ENCODE data around the gene TAS1R3.
A peak's percentile ranks its signal among the peaks of the same experiment; 100 is the strongest.

Gene TAS1R3

DNA sequence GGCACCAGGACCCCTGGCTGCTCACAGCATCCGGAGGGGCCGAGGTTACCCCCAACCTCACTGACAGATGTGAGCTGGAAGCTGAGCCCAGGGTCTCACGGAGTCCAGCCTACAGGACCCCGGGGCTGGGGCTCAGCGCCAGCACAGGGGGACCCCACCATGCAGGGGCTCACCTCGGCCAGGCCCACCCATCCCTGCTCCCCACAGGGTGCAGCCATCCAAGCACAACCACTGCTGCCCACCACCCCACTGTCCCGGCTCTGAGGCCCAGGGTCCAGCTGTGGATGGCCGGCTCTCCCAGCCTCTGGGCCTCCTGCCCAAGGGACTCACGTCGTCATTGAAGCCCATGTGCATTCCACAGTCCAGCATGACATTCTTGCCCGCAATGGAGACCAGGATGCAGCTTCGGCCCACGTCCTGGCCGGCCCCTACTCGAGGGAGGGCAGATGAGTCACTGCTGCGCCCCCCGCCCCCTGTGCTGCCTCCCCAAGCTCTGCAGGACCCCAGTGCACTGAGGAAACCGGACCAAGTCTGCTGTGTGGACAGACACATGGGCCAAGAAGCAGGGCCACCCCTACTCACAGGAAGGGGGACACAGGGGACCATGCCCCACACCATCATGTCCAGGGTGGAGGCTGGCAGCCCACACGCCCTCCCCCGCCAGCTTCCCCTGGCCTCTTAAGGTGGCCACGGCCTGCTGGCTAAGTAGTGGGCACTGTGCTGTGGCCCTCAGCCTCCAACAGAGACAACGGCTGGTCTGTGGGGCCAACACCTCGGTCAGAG lies 10.2 kb upstream of the TAS1R3 start:
- DNase-seq (ENCODE audit: extremely low read depth in 1 of 2, low read depth in 1 of 2): no peak

DNA sequence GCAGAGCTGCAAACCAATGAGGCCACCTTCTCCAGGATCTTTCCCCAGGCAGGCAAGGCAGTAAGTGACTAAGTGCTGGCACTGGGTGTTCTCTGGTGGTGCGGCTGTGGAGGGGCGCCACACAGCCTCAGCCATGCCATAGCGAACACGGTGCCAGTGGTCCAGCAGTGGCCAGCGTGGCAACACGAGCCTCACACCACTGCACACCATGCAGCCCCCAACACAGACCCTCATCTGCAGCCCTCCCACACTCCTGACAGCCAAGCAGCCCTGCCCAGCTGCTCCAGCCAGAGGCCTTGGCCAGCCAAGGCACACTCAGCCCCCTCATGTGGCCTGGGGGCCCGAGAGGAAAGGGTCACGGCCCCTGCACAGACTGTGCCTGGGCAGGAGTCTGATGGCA lies 9.6 kb upstream of the TAS1R3 start:
- no peak for DNase-seq (ENCODE audit: extremely low read depth in 1 of 2, low read depth in 1 of 2)

DNA sequence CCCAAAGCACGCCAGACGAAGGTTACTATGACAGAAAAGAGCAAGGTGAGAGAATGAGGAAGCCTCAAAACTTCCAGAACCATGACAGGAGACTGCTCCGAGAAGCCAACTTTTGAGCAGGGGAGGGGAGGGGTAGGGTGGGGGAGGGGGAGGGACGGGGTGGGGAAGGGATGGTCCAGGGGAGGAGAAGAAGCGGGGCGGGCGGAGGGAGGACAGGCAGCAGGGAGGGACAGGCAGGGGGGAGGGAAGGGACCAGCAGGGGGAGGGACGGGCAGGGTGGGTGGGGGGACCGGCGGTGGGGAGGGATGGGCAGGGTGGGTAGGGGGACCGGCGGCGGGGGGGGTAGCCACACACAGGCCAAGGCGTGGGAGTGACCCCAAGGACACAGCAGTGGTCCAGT lies 8.7 kb upstream of the TAS1R3 start:
- no peak for DNase-seq (ENCODE audit: extremely low read depth in 1 of 2, low read depth in 1 of 2)

DNA sequence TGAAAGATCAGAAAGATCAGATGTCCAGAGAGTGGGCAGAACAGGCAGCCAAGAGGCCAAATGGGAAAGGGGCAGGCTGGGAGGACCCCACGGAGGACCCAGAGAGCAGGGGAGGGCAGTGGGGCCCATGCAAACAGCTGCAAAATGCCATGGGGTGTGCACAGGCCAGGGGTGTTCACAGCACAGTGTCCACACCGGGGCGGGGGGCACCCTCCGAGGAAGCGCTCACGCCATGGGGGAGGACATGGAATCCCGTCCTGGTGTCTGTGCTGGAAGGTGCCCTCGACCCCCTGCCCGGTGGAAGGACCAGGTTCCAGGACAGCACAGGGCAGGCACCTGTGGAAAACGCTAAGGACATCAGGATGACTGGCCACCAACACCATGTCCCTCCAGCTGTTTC lies 8.1 kb upstream of the TAS1R3 start:
- no peak for DNase-seq (ENCODE audit: extremely low read depth in 1 of 2, low read depth in 1 of 2)

DNA sequence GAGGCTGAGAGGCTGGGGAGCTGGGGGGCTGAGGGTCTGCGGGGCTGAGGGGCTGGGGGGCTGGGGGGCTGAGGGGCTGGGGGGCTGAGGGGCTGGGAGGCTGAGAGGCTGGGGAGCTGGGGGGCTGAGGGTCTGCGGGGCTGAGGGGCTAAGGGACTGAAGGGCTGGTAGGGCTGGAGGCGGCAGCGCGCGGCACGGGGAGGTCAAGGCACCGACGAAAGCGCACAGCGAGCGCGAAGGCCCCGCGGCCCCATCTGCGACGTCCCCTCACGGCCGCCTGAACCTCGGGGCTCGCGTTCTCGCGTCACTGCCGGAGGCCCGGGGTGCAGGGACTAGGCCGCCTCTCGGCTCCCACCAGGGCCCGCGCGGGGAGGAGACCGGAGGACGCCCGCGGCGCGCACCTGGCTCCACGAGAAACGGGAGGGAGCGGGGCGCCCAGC lies 7.0 kb upstream of the TAS1R3 start:
- no peak for DNase-seq (ENCODE audit: extremely low read depth in 1 of 2, low read depth in 1 of 2)

DNA sequence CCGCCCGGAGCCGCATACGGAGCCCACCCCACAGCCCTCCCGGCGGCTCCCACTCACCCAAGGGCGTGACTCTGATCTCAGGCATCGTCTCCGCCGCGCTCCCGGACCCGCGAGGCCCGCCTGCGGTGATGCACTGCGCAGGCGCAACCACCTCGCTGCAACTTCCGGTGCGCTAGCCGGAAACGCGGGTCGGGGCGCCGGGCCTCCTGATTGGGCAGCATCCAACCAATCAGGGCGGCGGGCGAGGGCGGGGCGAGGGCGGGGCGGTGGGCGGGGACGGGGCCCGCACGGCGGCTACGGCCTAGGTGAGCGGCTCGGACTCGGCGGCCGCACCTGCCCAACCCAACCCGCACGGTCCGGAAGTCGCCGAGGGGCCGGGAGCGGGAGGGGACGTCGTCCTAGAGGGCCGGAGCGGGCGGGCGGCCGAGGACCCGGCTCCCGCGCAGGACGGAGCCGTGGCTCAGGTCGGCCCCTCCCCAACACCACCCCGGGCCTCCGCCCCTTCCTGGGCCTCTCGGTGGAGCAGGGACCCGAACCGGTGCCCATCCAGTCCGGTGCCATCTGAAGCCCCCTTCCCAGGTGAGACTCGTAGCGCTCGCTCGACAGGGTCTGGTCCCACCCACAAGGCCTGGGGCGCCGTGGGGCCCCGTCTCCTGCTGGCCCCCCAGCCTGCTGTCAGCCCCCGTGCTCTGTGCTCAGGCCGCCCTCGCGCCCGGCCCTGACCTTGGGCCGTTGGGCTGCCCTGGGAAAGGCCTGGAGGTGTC lies 6.4 kb upstream of the TAS1R3 start, which contains the start of the genes CPTP and INTS11:
TSS of gene CPTP (plus strand) at position 279 of the 764 bp plus-strand sequence. CDS start 2,109 bp downstream, outside the sequence.
TSS of gene INTS11 (minus strand) at position 137 of the 764 bp plus-strand sequence. CDS start at position 85, 52 bp downstream.
- peak; percentile 89 to 96 for DNase-seq (ENCODE audit: extremely low read depth in 1 of 2, low read depth in 1 of 2)

DNA sequence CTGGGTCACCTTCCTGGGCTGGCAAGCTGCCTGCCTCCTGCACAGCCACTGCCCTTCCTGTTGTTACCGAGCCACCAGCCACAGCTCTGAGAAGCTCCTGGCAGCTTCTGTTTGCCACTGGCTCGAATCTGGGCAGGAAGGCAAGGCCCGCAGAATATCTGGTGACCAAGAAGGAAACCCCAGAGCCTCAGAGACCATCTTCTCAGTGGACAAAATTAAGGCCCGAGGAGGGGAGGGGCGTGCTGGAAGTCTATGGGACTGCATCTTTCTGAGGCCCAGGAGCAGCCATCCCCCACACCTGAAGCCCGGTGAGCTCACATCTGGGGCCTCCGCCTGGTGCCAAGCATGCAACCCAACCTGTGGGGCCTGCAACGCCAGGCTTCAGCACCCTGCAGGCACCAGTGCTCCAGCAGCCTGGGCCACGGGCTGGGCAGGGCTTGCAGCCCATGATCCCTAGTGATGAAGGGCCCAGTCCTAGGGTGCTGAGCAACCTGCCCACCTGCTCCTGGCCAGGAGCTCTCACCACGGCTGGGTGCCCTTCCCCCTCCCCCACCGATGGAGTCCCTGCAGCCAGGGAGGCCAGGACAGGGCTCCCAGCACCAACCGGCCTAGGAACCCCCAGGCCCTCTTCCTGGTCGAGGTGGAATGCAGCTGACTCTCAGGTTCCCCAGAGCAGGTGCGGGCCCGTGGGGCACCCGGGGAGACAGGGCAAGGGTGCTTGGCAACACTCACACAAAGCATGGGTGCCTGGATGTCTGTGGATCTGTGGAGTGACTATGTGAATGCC lies 5.6 kb upstream of the TAS1R3 start:
- DNase-seq (ENCODE audit: extremely low read depth in 1 of 2, low read depth in 1 of 2): no peak

DNA sequence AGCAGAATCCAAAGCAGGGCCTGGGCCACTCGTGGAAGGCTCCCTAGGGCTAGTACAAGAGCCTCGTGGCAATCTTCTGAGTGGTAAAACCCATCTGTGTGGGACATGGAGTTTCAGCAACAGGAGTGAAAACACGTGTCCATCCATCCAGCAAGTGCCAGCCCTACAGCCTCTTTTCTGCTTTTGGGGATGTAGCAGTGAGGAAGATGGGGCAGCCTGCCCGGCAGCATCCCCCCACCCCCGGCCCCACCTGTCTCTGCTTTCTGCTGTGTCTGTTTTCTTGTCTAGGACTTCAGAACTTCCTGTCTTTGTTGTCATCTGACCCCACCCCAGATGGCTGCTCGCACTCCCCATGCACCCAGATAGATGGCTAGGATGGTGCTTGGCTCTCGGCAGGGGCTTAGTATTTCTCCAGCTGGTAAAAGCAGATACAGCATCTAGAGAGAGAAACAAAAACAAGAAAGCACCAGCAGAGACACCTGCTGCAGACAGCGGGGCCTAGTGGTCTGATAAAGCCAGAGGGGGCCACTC lies 4.9 kb upstream of the TAS1R3 start:
- no peak for DNase-seq (ENCODE audit: extremely low read depth in 1 of 2, low read depth in 1 of 2)

DNA sequence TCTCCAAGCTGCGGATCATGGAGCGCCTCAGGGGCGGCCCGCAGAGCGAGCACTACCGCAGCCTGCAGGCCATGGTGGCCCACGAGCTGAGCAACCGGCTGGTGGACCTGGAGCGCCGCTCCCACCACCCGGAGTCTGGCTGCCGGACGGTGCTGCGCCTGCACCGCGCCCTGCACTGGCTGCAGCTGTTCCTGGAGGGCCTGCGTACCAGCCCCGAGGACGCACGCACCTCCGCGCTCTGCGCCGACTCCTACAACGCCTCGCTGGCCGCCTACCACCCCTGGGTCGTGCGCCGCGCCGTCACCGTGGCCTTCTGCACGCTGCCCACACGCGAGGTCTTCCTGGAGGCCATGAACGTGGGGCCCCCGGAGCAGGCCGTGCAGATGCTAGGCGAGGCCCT lies 3.8 kb upstream of the TAS1R3 start:
- no peak for DNase-seq (ENCODE audit: extremely low read depth in 1 of 2, low read depth in 1 of 2)

DNA sequence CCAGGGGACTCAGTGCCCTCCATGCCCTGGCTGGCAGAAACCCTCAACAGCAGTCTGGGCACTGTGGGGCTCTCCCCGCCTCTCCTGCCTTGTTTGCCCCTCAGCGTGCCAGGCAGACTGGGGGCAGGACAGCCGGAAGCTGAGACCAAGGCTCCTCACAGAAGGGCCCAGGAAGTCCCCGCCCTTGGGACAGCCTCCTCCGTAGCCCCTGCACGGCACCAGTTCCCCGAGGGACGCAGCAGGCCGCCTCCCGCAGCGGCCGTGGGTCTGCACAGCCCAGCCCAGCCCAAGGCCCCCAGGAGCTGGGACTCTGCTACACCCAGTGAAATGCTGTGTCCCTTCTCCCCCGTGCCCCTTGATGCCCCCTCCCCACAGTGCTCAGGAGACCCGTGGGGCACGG lies 2.8 kb upstream of the TAS1R3 start:
- no peak for DNase-seq (ENCODE audit: extremely low read depth in 1 of 2, low read depth in 1 of 2)

DNA sequence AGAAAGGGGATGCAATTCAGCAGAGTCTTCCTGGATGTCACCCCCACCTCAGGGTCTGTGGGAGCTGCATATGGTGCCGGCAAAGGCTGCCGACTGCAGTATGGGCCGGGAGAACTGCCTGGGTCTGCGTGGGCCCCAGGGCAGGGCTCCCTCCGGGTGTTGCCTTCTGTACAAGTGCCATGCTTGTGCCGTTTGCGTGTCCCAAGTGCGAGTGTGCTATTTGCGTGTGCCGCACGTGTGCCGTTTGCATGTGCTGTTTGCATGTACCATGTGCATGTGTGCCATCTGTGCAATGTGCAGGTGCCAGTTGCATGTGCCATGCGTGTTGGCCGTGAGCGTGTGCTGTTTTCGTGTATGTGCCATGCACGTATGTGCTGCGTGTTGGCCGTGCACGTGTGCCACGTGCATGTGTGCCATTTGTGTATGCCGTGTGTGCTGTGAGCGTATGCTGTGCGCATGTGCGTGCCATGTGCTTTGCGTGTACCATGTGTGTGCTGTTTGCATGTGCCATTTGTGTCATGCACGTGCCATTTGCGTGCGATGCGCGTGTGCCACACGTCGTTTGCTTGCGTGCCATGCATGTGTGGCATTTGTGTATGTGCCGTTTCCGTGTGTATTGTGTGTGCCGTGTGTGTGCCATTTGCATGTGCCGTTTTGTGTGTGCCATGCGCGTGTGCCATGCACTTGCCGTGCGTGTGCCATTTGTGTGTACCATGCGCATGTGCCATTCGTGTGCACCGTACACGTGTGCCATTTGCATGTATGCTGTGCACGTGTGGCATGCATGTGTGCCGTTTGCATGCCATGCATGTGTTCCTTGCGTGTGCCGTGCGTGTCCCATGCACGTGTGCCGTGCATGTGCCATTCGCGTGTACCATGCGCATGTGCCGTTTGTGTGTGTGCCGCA lies 1.5 kb upstream of the TAS1R3 start:
- DNase-seq (ENCODE audit: extremely low read depth in 1 of 2, low read depth in 1 of 2): no peak

DNA sequence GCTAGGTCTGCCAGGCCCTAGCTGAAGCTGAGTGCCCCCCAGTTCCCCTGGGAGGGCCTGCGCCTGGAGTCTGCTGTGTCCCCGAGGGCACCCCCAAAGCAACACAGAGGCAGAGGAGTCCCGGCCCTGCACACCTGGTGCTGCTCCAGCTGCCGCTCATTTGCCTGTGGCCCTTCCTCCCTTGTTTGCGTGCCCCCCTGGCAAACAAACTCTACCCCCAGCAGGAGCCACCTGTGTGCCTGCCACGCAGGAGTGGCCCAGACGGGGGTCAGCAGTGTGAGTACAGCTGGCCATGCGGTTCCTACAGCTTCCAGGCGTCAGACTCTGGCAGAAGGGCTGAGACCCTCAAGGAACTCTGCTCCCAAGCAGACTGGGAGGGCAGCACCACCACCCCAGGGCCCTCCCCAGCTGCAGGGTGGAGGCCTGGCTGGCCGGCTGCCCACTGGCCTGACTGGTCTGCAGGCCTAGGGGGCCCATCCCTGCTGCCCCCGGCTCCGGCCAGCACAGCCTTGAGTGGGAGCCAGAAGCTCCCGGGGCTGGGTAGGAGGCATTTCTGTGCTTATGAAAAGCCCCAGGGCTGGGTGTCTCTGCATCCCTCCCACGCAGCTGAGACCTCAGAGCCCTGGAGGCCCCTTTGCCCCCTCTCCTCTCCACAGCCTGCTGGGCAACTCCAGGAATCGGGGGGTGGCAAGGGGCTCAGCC lies 563 bp upstream of the TAS1R3 start:
- no peak for DNase-seq (ENCODE audit: extremely low read depth in 1 of 2, low read depth in 1 of 2)

DNA sequence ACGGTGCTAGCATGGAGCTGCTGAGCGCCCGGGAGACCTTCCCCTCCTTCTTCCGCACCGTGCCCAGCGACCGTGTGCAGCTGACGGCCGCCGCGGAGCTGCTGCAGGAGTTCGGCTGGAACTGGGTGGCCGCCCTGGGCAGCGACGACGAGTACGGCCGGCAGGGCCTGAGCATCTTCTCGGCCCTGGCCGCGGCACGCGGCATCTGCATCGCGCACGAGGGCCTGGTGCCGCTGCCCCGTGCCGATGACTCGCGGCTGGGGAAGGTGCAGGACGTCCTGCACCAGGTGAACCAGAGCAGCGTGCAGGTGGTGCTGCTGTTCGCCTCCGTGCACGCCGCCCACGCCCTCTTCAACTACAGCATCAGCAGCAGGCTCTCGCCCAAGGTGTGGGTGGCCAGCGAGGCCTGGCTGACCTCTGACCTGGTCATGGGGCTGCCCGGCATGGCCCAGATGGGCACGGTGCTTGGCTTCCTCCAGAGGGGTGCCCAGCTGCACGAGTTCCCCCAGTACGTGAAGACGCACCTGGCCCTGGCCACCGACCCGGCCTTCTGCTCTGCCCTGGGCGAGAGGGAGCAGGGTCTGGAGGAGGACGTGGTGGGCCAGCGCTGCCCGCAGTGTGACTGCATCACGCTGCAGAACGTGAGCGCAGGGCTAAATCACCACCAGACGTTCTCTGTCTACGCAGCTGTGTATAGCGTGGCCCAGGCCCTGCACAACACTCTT lies 1.1 kb downstream of the TAS1R3 start:
- no peak for DNase-seq (ENCODE audit: extremely low read depth in 1 of 2, low read depth in 1 of 2)

DNA sequence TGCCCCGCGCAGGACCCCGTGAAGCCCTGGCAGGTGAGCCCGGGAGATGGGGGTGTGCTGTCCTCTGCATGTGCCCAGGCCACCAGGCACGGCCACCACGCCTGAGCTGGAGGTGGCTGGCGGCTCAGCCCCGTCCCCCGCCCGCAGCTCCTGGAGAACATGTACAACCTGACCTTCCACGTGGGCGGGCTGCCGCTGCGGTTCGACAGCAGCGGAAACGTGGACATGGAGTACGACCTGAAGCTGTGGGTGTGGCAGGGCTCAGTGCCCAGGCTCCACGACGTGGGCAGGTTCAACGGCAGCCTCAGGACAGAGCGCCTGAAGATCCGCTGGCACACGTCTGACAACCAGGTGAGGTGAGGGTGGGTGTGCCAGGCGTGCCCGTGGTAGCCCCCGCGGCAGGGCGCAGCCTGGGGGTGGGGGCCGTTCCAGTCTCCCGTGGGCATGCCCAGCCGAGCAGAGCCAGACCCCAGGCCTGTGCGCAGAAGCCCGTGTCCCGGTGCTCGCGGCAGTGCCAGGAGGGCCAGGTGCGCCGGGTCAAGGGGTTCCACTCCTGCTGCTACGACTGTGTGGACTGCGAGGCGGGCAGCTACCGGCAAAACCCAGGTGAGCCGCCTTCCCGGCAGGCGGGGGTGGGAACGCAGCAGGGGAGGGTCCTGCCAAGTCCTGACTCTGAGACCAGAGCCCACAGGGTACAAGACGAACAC lies 1.8 kb downstream of the TAS1R3 start:
- DNase-seq (ENCODE audit: extremely low read depth in 1 of 2, low read depth in 1 of 2): no peak

DNA sequence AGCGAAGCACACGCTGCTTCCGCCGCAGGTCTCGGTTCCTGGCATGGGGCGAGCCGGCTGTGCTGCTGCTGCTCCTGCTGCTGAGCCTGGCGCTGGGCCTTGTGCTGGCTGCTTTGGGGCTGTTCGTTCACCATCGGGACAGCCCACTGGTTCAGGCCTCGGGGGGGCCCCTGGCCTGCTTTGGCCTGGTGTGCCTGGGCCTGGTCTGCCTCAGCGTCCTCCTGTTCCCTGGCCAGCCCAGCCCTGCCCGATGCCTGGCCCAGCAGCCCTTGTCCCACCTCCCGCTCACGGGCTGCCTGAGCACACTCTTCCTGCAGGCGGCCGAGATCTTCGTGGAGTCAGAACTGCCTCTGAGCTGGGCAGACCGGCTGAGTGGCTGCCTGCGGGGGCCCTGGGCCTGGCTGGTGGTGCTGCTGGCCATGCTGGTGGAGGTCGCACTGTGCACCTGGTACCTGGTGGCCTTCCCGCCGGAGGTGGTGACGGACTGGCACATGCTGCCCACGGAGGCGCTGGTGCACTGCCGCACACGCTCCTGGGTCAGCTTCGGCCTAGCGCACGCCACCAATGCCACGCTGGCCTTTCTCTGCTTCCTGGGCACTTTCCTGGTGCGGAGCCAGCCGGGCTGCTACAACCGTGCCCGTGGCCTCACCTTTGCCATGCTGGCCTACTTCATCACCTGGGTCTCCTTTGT lies 2.6 kb downstream of the TAS1R3 start:
- no peak for DNase-seq (ENCODE audit: extremely low read depth in 1 of 2, low read depth in 1 of 2)

DNA sequence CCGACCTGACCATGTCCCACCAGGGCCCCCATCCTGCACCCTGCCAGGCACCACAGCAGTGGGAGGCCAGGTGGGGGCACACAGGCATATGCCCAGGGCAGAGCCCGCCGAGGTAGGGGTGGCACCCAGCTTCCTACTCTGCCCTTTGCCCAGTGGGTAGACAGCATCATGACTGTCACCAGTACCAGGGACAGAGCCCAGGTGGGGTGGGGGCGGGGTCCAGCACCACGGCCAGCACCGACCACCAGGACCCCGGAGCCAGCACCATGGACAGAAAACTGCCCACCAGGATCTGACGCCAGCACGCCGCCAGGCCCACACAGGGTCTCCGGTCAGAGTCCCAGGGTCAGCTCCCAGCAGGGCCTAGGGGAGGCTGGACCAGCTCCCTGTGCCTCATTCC lies 3.8 kb downstream of the TAS1R3 start:
- DNase-seq (ENCODE audit: extremely low read depth in 1 of 2, low read depth in 1 of 2): no peak

DNA sequence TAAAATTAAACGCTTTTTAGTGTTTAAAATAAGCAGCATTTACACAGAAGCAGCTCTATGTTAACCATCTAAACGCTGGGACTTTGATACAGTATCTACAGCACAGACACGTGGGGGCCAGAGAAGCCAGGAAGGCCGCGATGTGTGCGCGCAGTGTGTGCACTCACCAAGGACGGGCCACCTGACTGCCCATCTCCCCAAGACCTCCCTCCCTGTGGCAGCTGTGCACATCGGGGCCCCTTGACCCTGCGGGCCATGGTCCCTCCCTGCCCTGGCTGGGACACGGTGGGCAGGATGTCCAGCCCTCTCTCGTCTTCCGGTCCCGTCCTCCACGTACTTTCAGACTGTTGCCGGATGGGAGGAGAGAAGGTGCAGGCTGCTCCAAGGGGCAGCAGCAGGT lies 4.2 kb downstream of the TAS1R3 start:
- no peak for DNase-seq (ENCODE audit: extremely low read depth in 1 of 2, low read depth in 1 of 2)

Measured in activated CD8-positive, alpha-beta memory T cell treated with anti-CD3 and anti-CD28 coated beads for 1 hour (primary cell).